GM19395 (cell line): ENCODE measurements around the gene EFNA2.

Source experiments
- ATAC-seq: cut with Tn5 transposase; IDR thresholded peaks from one replicate; pipeline ENCODE4 v1.9.1; 2021; ENCODE audit warnings: mild to moderate bottlenecking, moderate library complexity; ENCODE audit not compliant: unreplicated experiment

Gene EFNA2

GRCh38 chr19:1259876-1260748 lies 25.6 kb upstream of the EFNA2 start:
- ATAC-seq: peak; percentile 7

- peak; percentile 41 for ATAC-seq
Observed at GRCh38 chr19:1260749-1261537, 24.7 kb upstream of the EFNA2 start.

- ATAC-seq: no peak
Observed at GRCh38 chr19:1261538-1261797, 24.2 kb upstream of the EFNA2 start.

GRCh38 chr19:1261798-1262622 lies 23.7 kb upstream of the EFNA2 start:
- ATAC-seq: no peak

- ATAC-seq: no peak
Observed at GRCh38 chr19:1262623-1263123, 23.0 kb upstream of the EFNA2 start.

- ATAC-seq: no peak
Observed at GRCh38 chr19:1263188-1263587, 22.5 kb upstream of the EFNA2 start.

GRCh38 chr19:1264801-1265614 lies 20.7 kb upstream of the EFNA2 start:
- no peak for ATAC-seq

GRCh38 chr19:1265615-1266128 lies 20.0 kb upstream of the EFNA2 start:
- no peak for ATAC-seq

- no peak for ATAC-seq
Observed at GRCh38 chr19:1266129-1266915, 19.4 kb upstream of the EFNA2 start.

GRCh38 chr19:1266916-1267476 lies 18.7 kb upstream of the EFNA2 start:
- no peak for ATAC-seq

GRCh38 chr19:1267477-1268225 lies 18.0 kb upstream of the EFNA2 start:
- ATAC-seq: no peak

GRCh38 chr19:1268226-1269064 lies 17.2 kb upstream of the EFNA2 start:
- ATAC-seq: no peak

- peak; percentile 55 for ATAC-seq
Observed at GRCh38 chr19:1269065-1269477, 16.6 kb upstream of the EFNA2 start, which contains the start of gene CIRBP. TSS of gene CIRBP (plus strand) at chr19:1269332. CDS start at chr19:1270934, 1,602 bp downstream.

GRCh38 chr19:1269478-1270212 lies 16.0 kb upstream of the EFNA2 start:
- peak; percentile 20 for ATAC-seq

GRCh38 chr19:1270213-1270853 lies 15.3 kb upstream of the EFNA2 start:
- no peak for ATAC-seq

- ATAC-seq: no peak
Observed at GRCh38 chr19:1270854-1271527, 14.7 kb upstream of the EFNA2 start.
